GM23248 (cell line): Measurements from ENCODE around the gene EFCAB6.

Experiments
- EZH2 ChIP-seq: fragments of 200-600 bp; sonication (generic); IDR thresholded peaks from 2 replicates; pipeline ENCODE4 v1.6.1; 2018; ENCODE audit warnings: antibody characterized with exemption, mild to moderate bottlenecking; ENCODE audit not compliant: insufficient read depth, poor library complexity, severe bottlenecking
- EZH2phosphoT487 ChIP-seq: fragments of 200-600 bp; sonication (generic); IDR thresholded peaks from 2 replicates; pipeline ENCODE4 v1.6.1; 2018; ENCODE audit warnings: antibody characterized with exemption, moderate library complexity, mild to moderate bottlenecking, low read depth; ENCODE audit not compliant: insufficient read depth

GRCh38 chr22:43736651-43737050 is 75.5 kb downstream of the EFCAB6 start:
- TF ChIP-seq EZH2phosphoT487, result no peak
- no peak for TF ChIP-seq EZH2
